Right forelimb (tissue), 1 donor: ENCODE data around the gene DPEP1.
"Not testable (repeated sequence)": the region's sequence is repeated elsewhere in the genome, so short reads cannot be mapped to it uniquely, and the experiment has no call there.

ENCODE experiments used
- DNase-seq: peaks from one replicate; pipeline ENCODE4 v3.0.0-alpha.2; 2018

DPEP1 gene

GRCh38 chr16:89621698-89622409 is 8.4 kb downstream of the DPEP1 start:
- no peak for DNase-seq

GRCh38 chr16:89623511-89624261 is 10.2 kb downstream of the DPEP1 start:
- no peak for DNase-seq

DNA sequence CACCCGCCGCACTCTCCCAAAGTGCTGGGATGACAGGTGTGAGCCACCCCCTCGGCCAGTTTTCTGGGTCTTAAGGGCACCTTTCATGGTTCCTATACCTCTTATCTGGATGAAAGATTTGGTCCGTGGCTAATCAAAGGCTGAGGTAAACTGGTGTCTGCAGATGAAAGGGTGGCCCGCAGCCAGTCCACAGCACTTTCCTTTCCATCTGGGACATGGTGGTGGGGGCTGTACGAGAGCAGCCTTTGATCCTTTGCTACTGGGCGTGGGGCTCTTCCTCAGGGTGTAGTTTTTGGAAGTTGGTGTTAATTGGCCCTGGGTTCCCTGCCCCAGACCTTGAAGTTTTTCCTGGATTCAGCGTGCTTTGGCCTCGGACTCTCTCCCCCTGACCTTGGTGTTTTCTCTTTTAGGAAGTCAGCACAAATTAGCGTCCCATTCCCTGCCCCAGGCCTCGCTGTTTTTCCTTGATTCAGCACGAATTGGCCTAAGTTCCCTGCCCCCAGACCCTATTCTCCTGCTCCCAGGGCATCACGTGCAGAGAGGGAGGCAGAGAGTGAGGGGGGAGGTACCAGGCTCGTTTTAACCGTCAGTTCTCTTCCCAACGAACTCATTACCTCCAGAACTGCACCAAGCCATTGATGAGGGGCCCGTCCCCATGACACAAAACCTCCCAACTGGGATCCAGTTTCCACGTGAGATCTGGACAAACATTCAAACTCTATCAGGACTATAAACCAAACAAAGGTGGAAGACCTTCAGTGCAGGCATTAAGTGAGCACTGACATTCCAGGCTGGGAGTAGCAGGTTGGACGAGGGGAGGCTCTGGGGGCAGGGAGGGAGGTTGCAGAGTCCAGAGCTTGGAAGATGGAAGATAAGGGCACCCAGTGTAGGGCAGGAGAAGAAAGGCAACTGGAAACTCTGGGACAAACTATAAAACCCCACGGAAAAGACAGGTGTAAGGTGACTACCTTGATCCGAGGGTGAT is 11.6 kb downstream of the DPEP1 start:
- no peak for DNase-seq

GRCh38 chr16:89629827-89630610 is 16.6 kb downstream of the DPEP1 start:
- DNase-seq: no peak

DNA sequence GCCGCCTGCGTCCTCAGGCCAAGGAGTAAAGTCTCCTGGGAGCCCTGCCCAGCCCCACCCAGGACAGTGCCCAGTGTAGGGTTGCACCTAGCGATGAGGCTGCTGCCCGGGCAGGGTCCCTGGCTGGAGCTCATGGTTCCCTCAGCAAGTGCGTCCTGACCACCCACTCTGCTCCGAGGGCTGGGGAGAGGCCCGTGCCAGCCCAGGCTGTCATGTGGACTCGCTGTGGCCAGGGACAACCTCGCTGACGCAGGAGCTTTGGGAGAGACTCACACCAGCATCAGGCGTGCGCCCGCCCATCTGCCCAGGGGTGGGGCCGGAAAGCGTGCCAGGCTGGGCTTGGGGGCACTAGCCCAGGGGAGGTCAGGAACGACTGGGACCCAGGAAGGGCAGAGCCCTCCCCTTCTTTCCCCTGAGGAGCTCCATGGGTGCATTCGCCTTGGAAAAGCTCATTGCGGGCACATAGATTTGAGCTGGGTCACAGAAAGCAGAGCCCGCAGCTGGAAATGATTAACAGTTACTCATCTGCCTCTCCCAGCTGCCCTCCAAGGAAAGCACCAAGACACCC is 19.7 kb downstream of the DPEP1 start:
- no peak for DNase-seq

DNA sequence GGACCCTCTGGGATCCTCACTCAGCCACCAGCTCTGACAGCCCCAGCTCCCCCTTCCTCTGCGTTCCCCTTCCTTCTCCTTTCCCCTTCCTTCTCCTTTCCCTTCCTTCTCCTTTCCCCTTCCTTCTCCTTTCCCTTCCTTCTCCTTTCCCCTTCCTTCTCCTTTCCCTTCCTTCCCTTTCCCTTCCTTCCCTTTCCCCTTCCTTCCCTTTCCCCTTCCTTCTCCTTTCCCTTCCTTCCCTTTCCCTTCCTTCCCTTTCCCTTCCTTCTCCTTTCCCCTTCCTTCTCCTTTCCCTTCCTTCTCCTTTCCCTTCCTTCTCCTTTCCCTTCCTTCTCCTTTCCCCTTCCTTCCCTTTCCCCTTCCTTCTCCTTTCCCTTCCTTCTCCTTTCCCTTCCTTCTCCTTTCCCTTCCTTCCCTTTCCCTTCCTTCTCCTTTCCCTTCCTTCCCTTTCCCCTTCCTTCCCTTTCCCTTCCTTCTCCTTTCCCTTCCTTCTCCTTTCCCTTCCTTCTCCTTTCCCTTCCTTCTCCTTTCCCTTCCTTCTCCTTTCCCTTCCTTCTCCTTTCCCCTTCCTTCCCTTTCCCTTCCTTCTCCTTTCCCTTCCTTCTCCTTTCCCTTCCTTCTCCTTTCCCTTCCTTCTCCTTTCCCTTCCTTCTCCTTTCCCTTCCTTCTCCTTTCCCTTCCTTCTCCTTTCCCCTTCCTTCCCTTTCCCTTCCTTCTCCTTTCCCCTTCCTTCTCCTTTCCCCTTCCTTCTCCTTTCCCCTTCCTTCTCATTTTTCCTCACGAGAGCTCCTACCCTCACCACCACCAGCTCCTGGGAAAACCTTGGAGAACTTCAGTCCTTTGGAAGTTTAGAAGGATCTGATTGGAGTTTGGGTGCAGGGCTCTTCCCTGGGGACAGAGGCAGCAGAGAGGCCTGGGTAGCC is 21.3 kb downstream of the DPEP1 start:
- not testable (repeated sequence) for DNase-seq

DNA sequence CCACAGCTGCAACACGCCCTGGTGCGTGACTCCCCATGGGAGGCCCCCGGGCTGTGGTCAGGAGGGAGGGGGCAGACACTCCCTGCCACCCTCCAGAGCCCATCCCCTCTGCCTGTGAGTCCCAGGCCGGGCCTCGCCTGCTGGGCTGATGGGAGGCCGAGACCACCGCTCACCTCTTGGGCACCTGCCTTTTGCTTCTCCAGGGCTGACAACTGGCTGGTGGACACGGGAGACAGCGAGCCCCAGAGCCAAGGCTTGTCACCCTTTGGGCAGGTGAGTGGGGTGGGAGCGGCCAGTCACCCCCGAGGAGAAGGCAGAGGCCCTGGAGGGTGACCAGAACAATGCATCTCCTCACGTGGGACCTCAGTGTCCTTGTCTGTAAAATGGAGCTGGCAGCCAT is 23.2 kb downstream of the DPEP1 start:
- DNase-seq: no peak

DNA sequence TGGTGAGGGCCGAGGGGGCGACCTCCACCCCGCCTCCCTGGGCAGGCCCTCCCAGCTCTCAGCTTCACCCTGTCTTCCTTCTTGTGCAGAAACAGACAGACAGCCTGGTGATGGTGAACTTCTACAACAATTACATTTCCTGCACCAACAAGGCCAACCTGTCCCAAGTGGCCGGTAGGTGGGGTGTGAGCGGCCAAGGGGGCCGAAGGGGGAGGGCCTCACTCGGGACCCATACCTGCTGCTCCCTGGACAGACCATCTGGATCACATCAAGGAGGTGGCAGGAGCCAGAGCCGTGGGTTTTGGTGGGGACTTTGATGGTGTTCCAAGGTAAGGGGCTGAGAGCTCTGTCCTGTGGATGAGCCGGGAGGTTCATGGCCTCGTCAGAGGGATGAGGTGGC is 23.9 kb downstream of the DPEP1 start:
- DNase-seq: no peak

GRCh38 chr16:89638455-89638854 is 25.0 kb downstream of the DPEP1 start:
- DNase-seq: no peak

DNA sequence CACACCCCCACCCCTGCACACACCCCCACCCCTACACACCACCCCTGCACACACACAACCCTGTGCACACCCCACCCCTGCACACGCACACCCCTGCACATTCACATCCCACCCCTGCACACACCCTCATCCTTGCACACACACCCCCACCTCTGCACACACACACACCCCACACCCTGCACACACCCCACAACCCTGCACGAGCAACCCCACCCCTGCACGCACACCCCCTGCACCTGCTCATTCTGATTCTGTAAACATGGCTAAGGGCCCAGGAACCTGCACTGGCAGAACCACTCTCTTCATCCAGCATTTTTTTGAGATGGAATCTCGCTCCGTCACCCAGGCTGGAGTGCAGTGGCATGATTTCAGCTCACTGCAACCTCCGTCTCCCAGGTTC is 25.9 kb downstream of the DPEP1 start:
- DNase-seq: no peak

GRCh38 chr16:89641458-89642119 is 28.1 kb downstream of the DPEP1 start:
- no peak for DNase-seq

- DNase-seq: no peak
Measured at GRCh38 chr16:89642574-89642973, 29.1 kb downstream of the DPEP1 start.

DNA sequence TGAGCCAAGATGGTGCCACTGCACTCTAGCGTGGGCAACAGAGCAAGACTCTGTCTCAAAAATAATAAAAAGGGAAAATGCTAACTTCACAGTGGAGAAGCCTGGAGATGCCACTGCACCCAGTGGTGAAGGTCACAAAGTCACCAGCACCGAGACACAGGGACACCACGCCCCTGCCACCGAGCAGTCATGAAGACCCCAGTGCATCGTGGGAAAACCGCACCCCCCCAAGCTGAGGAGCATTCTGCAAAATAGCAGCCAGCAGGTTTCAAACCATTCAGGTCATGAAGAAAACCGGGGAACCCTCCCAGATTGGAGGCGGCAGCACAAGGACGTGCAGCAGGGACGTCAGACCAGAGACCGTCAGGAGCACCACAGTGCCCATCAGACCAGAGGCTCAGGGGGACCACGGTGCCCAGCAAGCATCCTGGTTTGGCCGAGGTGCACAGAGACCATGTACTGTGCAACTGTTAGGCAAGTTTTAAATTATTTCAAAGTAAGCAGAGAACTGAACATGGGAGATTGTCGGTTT is 30.4 kb downstream of the DPEP1 start:
- DNase-seq: no peak

- no peak for DNase-seq
Measured at GRCh38 chr16:89645122-89645521, 31.7 kb downstream of the DPEP1 start.

- DNase-seq: no peak
Measured at GRCh38 chr16:89646270-89646669, 32.8 kb downstream of the DPEP1 start.

DNA sequence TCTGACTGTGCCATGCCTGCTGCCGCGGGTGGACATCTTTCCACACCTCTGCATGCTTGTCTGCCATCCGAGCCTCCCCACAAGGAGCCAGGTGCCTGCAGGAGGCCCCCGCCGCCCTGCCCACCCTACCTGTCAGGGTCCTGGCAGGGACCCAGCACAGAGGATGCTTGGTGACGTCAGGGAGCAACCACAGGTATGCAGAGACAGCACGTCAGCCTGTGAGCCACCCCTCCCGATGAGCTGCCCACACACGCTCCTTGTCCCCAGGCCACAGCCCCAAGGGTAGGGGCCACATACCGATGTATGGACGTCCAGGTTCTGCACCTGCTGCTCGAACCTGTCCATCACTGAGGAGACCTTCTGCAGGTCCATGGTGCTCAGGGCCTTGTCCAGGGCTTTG is 33.5 kb downstream of the DPEP1 start:
- no peak for DNase-seq

DNA sequence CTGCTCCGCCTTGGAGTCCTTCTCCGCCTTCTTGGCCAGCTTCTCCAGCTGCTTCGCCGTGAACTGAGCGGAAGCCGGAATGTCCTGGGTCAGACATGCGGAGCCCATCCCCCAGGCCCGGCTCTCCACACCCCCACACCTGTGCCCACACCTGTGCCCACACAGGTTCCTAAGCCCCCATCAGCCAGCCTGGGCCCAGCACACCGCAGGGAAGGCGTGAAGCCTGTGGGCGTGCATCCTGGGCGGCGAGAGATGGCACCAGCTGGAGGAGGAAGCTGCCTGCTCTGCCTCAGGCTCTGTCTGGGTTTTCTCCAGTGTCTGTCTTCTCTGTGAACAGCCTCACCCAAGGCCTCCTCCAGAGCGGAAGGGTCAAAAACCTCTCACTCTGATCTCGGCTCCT is 38.1 kb downstream of the DPEP1 start:
- DNase-seq: no peak

- DNase-seq: no peak
Measured at GRCh38 chr16:89653656-89654295, 40.3 kb downstream of the DPEP1 start.

GRCh38 chr16:89655062-89655643 is 41.7 kb downstream of the DPEP1 start:
- no peak for DNase-seq
